WTC11 (cell line): Measurements from ENCODE around the gene GAA. TPM values are rescaled to one million over a fixed set of nuclear protein-coding genes. Genes with fewer than 3 reads are reported as not detected.

ENCODE experiments used
- ATAC-seq: fragments of 200-7000 bp; cut with Tn5 transposase; 2 replicates; pipeline ENCODE4 v1.10.0; 2021; ENCODE audit warnings: mild to moderate bottlenecking, moderate library complexity
- CTCF ChIA-PET: fragments of 300-600 bp; sonication (Branson Sonifier 250); formaldehyde crosslinking; loops from one replicate; lab custom pipeline; 2021; ENCODE audit warnings: antibody characterized with exemption; lab: Charles Lee
- POLR2A ChIA-PET: fragments of 350-600 bp; sonication (Branson Sonifier 250); formaldehyde crosslinking; loops from one replicate; lab custom pipeline; 2021; ENCODE audit warnings: antibody characterized with exemption; lab: Charles Lee
- DNase-seq: peaks from one replicate; pipeline ENCODE4 v3.0.0; 2021; ENCODE audit warnings: low spot score
- H3K27ac Mint-ChIP-seq: 2 replicates; pipeline ENCODE4 v1.8.0; 2021; ENCODE audit warnings: mixed read lengths
- H3K27me3 Mint-ChIP-seq: 2 replicates; pipeline ENCODE4 v1.8.0; 2021; ENCODE audit warnings: low read depth, mild to moderate bottlenecking, moderate library complexity, mixed read lengths
- H3K36me3 Mint-ChIP-seq: 2 replicates; pipeline ENCODE4 v1.8.0; 2021; ENCODE audit warnings: mixed read lengths
- H3K4me1 Mint-ChIP-seq: 2 replicates; pipeline ENCODE4 v1.8.0; 2022; ENCODE audit warnings: mixed read lengths
- H3K4me3 Mint-ChIP-seq: 2 replicates; pipeline ENCODE4 v1.8.0; 2021; ENCODE audit warnings: mild to moderate bottlenecking, moderate library complexity, mixed read lengths
- H3K9me3 Mint-ChIP-seq: 2 replicates; pipeline ENCODE4 v1.8.0; 2021; ENCODE audit warnings: mixed read lengths
- ATF3 ChIP-seq: sonication (generic); formaldehyde crosslinking; conservative IDR thresholded peaks from 2 replicates; pipeline ENCODE4 v1.8.1; 2022; ENCODE audit warnings: mild to moderate bottlenecking, missing genetic modification reagents
- CBFB ChIP-seq: sonication (generic); formaldehyde crosslinking; IDR thresholded peaks from 2 replicates; pipeline ENCODE4 v1.8.1; 2022; ENCODE audit warnings: mild to moderate bottlenecking, low read depth, missing genetic modification reagents
- CTCF ChIP-seq: fragments of 200-600 bp; IDR thresholded peaks from 2 replicates; pipeline ENCODE4 v1.8.0; 2022; ENCODE audit warnings: antibody characterized with exemption
- E2F1 ChIP-seq: sonication (generic); formaldehyde crosslinking; IDR thresholded peaks from 2 replicates; pipeline ENCODE4 v1.8.0; 2022; ENCODE audit warnings: mild to moderate bottlenecking, missing genetic modification reagents
- ELF4 ChIP-seq: sonication (generic); formaldehyde crosslinking; IDR thresholded peaks from 2 replicates; pipeline ENCODE4 v1.8.1; 2022; ENCODE audit warnings: low read depth, mild to moderate bottlenecking, moderate library complexity, missing genetic modification reagents
- EMX1 ChIP-seq: fragments of 250-450 bp; sonication (Bioruptor Pico); IDR thresholded peaks from 2 replicates; pipeline ENCODE4 v1.8.0; 2021; ENCODE audit warnings: mild to moderate bottlenecking
- FOXJ3 ChIP-seq: sonication (generic); formaldehyde crosslinking; IDR thresholded peaks from 2 replicates; pipeline ENCODE4 v1.9.0; 2021; ENCODE audit warnings: missing genetic modification reagents, mild to moderate bottlenecking, borderline replicate concordance
- HMGA2 ChIP-seq: fragments of 250-450 bp; sonication (Bioruptor Pico); IDR thresholded peaks from 2 replicates; pipeline ENCODE4 v1.4.0; 2021; ENCODE audit warnings: mild to moderate bottlenecking, moderate library complexity
- IRF1 ChIP-seq: sonication (generic); formaldehyde crosslinking; IDR thresholded peaks from 2 replicates; pipeline ENCODE4 v1.8.0; 2023; ENCODE audit warnings: missing genetic modification reagents
- MAX ChIP-seq: sonication (generic); formaldehyde crosslinking; IDR thresholded peaks from 2 replicates; pipeline ENCODE4 v1.8.0; 2022; ENCODE audit warnings: mild to moderate bottlenecking, missing genetic modification reagents
- NFATC4 ChIP-seq: fragments of 250-450 bp; sonication (Bioruptor Pico); IDR thresholded peaks from 2 replicates; pipeline ENCODE4 v1.9.0; 2021; ENCODE audit warnings: mild to moderate bottlenecking
- RELA ChIP-seq: sonication (generic); formaldehyde crosslinking; IDR thresholded peaks from 2 replicates; pipeline ENCODE4 v1.8.1; 2022; ENCODE audit warnings: missing genetic modification reagents, mild to moderate bottlenecking, borderline replicate concordance
- SMAD3 ChIP-seq: sonication (generic); formaldehyde crosslinking; IDR thresholded peaks from 2 replicates; pipeline ENCODE4 v1.8.0; 2022; ENCODE audit warnings: missing genetic modification reagents, mild to moderate bottlenecking, borderline replicate concordance
- TEAD1 ChIP-seq: sonication (generic); formaldehyde crosslinking; IDR thresholded peaks from 2 replicates; pipeline ENCODE4 v1.8.0; 2022; ENCODE audit warnings: mild to moderate bottlenecking, missing genetic modification reagents
- TEAD4 ChIP-seq: sonication (generic); formaldehyde crosslinking; IDR thresholded peaks from 2 replicates; pipeline ENCODE4 v1.8.0; 2022; ENCODE audit warnings: mild to moderate bottlenecking, missing genetic modification reagents
- TP53 ChIP-seq: sonication (generic); formaldehyde crosslinking; IDR thresholded peaks from 2 replicates; pipeline ENCODE4 v1.8.1; 2023; ENCODE audit warnings: mild to moderate bottlenecking, missing genetic modification reagents
- USF2 ChIP-seq: sonication (generic); formaldehyde crosslinking; IDR thresholded peaks from 2 replicates; pipeline ENCODE4 v1.8.1; 2023; ENCODE audit warnings: mild to moderate bottlenecking, missing genetic modification reagents, moderate library complexity
- ZBTB21 ChIP-seq: sonication (generic); formaldehyde crosslinking; IDR thresholded peaks from 2 replicates; pipeline ENCODE4 v1.8.1; 2023; ENCODE audit warnings: mild to moderate bottlenecking, missing genetic modification reagents, borderline replicate concordance
- ZBTB43 ChIP-seq: sonication (generic); formaldehyde crosslinking; IDR thresholded peaks from 2 replicates; pipeline ENCODE4 v1.8.1; 2023; ENCODE audit warnings: mild to moderate bottlenecking, missing genetic modification reagents
- ZNF396 ChIP-seq: fragments of 250-450 bp; sonication (Bioruptor Pico); IDR thresholded peaks from 2 replicates; pipeline ENCODE4 v1.8.0; 2021; ENCODE audit warnings: mild to moderate bottlenecking, moderate library complexity, borderline replicate concordance
- ZNF425 ChIP-seq: fragments of 250-450 bp; sonication (Bioruptor Pico); conservative IDR thresholded peaks from 2 replicates; pipeline ENCODE4 v1.9.0; 2021; ENCODE audit warnings: mild to moderate bottlenecking
- ZNF512 ChIP-seq: sonication (generic); formaldehyde crosslinking; IDR thresholded peaks from 2 replicates; pipeline ENCODE4 v1.8.1; 2022; ENCODE audit warnings: missing genetic modification reagents, borderline replicate concordance
- ZNF671 ChIP-seq: fragments of 250-450 bp; sonication (Bioruptor Pico); IDR thresholded peaks from 2 replicates; pipeline ENCODE4 v1.8.0; 2021; ENCODE audit warnings: mild to moderate bottlenecking
- total RNA-seq: library from RNA; stranded (reverse); gene quantifications from 3 replicates; pipeline ENCODE4 v1.2.3, GENCODE V29; 2021

GAA gene
- total RNA-seq, 1 experiment from 2014 or later: 91.6 TPM

- no peak for TF ChIP-seq ZNF396
- TF ChIP-seq ZBTB43 (CRISPR knock-in tag): no peak
- no peak for TF ChIP-seq TEAD4 (CRISPR knock-in tag)
- no peak for TF ChIP-seq MAX (CRISPR knock-in tag)
- no peak for TF ChIP-seq ZBTB21 (CRISPR knock-in tag)
- TF ChIP-seq E2F1 (CRISPR knock-in tag): no peak
- TF ChIP-seq EMX1 (CRISPR knock-in tag): no peak
- no peak for TF ChIP-seq USF2 (CRISPR knock-in tag)
- TF ChIP-seq HMGA2 (CRISPR knock-in tag): no peak
- no peak for TF ChIP-seq NFATC4 (CRISPR knock-in tag)
- TF ChIP-seq FOXJ3 (CRISPR knock-in tag): no peak
- no peak for TF ChIP-seq CBFB
- no peak for TF ChIP-seq ELF4 (CRISPR knock-in tag)
- TF ChIP-seq TP53 (CRISPR knock-in tag): no peak
- no peak for TF ChIP-seq TEAD1 (CRISPR knock-in tag)
- POLR2A ChIA-PET: no interaction called here
- DNase-seq (no peak), ATAC-seq (no peak)
- H3K27ac Mint-ChIP-seq: no peak overlapping the region; the same call in 1 of the 2 replicates
- H3K9me3 Mint-ChIP-seq: no peaks in the 10 kb centered on the region
- H3K4me3 Mint-ChIP-seq: no peak overlapping the region
- peaks cover 2% of the 10 kb centered on the region; the same call in 1 of the 2 replicates for H3K27me3 Mint-ChIP-seq
- CTCF ChIA-PET: interaction anchor here (2.6 kb wide), 1 partner anchor 33 kb away, joined by 7 read pairs; no protein-coding TSS in a partner anchor
- H3K36me3 Mint-ChIP-seq: no peaks in the 10 kb centered on the region
- H3K4me1 Mint-ChIP-seq: no peaks in the 10 kb centered on the region
These were observed 10.0 kb upstream of the GAA start for GRCh38 chr17:80091376-80091775.

- peaks cover 2% of the 10 kb centered on the region; the same call in 1 of the 2 replicates for H3K27me3 Mint-ChIP-seq
- no peaks in the 10 kb centered on the region for H3K36me3 Mint-ChIP-seq
- DNase-seq (no peak), ATAC-seq (no peak)
- H3K4me3 Mint-ChIP-seq: no peak overlapping the region
- no peaks in the 10 kb centered on the region for H3K4me1 Mint-ChIP-seq
- ChIA-PET POLR2A (interaction anchor here (0.6 kb wide), 2 partner anchors 69 to 143 kb away, joined by 3 read pairs; no protein-coding TSS in a partner anchor), CTCF (interaction anchor here (0.6 to 2.6 kb wide), 4 partner anchors 8 to 84 kb away, joined by 3 to 21 read pairs (median 6); partner anchors contain the start of gene GAA)
- H3K27ac Mint-ChIP-seq: no peak overlapping the region
- no peaks in the 10 kb centered on the region for H3K9me3 Mint-ChIP-seq
- TF ChIP-seq USF2 (CRISPR knock-in tag) (no peak), ZNF396 (no peak), TEAD4 (CRISPR knock-in tag) (no peak), ZNF425 (no peak), SMAD3 (CRISPR knock-in tag) (no peak), ZNF512 (CRISPR knock-in tag) (no peak), ATF3 (no peak), RELA (CRISPR knock-in tag) (no peak), CTCF (no peak), IRF1 (no peak), ZNF671 (CRISPR knock-in tag) (no peak)
These were observed 8.4 kb upstream of the GAA start for GRCh38 chr17:80092959-80093358.
